Activated T-cell treated with anti-CD3 and anti-CD28 coated beads for 24 hours (primary cell): ENCODE results near the gene CACNB2.
A peak's percentile ranks its signal among the peaks of the same experiment; 100 is the strongest.

Source experiments
- DNase-seq: peaks from one replicate; pipeline ENCODE4 v3.0.0-alpha.2; 2020; ENCODE audit warnings: low read depth

The CACNB2 gene

DNA sequence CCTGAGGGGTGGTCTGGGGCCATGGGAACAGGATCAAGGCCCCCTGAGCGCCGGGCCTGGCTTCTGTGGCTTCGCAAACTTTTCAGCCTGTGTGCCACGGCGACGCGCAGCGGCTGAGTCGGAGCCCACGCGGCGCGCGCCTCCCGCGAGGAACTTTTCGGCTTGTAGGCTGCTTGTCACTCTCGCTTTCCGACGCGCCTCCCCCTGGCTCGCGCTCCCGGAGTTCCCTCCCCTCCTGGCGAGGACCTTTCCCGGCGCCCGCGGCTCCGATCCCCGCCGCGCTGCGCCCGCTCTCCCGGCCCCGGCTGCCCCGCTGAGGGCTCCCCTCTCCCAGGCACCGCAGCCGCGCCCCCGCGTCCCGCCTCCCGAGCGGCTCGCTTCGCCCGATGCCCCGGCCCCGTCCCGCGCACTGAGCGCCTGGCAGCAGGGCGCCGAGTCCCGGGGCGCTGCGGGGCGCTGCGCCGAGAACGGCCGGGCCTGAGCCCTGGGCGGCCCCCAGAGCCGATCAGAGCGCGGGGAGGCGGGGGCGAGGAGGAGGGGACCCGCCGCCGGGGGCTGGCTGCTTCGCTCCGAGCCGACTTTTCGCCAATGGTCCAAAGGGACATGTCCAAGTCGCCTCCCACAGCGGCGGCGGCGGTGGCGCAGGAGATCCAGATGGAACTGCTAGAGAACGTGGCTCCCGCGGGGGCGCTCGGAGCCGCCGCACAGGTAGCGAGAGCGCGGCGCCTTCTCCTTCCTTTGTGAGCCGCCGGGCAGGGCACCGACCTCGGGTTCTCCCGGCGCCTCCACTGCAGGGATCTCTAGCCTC lies at the start of gene CACNB2:
Gene CACNB2 (plus strand): TSS at position 276 of the 808 bp plus-strand sequence.
- no peak for DNase-seq

DNA sequence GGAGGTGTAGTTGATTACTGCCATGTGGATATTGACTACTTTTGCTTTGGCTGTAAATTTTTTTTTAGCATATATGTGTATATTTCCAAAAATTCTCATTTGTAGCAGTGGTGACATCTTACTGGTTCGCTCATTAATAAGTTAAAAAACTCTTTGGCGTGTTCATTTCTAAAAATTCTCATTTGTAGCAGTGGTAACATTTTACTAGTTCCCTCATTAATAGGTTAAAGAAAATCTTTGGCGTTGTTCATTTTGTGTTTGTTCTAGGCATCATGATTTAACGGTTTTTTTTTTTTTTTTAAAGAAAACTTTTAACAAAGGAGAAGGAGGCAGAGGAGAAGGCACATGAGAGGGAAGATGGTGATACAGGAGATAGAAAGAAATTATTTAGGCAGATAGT lies 45.9 kb upstream of the CACNB2 start:
- DNase-seq: no peak

DNA sequence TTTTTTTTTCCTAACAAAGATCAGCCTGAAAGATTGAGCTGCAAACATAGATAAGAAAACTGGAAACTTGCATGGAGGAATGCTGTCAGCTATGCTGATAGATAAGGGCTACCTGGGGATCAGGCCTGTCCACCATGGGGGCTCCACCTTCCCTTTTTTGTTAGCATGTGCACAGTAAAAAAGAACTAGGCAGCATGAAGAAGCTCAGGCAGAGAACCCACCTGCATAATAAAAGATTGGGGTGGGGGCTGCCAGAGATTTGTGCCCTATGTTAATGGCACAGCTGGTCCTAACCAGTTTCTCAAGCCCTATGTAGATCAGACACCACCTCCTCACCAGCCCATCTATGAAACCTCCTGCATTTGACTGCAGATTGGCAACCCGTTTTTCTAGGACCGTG lies 45.4 kb upstream of the CACNB2 start:
- no peak for DNase-seq

DNA sequence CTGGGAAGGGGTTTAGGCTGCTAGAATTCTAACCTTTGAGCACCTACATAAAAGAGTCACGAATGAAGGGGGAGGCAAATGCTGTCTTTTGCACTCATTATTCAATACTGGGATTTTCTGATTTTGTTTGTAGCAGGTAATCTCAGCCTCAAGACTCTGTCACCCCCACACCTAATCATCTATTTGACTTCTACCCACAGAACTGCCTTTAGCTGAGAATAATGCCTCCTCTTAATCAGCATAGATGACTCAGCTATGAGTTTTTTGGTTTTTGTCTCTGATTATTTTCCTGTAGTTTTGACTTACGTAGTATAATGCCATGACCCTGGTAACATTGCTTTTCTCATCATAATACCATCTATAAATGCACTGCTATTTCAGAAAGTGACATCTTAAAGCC lies 42.7 kb upstream of the CACNB2 start:
- no peak for DNase-seq

DNA sequence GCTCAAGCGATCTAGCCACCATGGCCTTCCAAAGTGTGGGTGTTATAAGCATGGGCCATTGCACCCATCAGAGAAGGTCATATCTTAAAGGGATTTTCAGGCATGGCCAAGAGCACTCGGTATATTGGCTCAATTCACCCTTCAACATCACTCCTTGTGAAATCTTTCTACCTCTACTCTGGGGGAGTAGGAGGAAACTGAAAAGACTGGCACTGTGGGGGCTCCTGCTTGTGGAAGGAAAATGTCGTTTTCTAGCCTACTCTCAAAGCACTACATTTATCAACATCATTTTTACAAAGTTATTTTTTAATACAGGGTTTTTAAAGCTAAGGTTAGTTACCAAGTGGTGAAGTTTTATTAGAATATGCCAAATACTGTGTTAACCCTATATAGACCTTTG lies 42.0 kb upstream of the CACNB2 start:
- DNase-seq: no peak

DNA sequence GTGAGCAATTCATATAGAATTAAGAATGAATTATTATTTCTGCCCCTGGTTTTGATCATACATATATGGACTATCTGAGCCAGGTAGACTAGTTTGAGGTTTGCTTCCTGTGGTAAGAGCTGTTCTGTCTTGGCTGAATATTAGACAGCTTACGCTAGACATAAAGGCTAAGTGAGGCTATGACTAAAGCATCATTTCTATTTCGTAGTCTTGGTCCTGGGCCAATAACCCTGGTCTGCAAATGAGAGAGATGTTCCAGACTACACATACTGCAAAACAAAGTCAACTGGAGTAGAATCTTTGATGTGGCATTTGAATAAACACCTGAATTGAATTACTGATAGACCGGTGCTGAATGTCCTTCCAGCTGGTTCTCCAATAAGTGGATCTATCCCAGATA lies 40.8 kb upstream of the CACNB2 start:
- DNase-seq: no peak

DNA sequence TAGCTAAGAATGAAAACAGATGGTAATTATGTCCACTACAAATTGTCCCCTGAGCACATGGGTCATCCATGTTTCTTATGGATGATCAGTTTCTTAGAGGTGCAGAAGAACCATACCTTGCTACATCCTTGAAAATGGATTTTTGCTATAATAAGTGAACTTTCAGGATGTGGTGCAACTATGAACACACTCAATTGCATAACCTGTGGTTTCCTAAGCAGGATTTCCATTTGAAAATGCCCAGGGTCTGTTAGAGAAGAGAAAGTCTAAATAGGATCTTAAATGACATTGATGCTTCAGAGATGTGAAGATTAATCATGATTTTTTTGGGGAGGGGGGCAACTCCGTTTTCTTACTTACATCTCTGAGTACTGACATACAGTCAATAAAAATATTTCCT lies 39.6 kb upstream of the CACNB2 start:
- DNase-seq: no peak

DNA sequence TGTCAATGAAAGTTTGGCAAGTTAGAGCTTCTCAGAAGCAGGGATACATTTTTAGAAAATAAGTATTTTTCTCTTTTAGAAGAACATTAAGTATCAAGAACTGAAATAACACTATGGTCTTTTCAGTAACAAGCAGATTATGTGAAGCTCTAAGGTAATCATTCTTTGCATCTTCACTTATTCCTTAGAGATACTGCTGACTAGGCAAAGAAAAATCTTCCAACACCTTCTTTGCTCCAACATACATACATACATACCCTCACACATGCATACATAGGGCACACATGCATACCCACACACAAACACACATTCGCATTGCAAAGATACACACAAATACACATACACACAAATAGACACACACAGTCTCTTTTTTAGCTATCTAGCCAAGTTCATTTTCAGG lies 37.8 kb upstream of the CACNB2 start:
- DNase-seq: no peak

DNA sequence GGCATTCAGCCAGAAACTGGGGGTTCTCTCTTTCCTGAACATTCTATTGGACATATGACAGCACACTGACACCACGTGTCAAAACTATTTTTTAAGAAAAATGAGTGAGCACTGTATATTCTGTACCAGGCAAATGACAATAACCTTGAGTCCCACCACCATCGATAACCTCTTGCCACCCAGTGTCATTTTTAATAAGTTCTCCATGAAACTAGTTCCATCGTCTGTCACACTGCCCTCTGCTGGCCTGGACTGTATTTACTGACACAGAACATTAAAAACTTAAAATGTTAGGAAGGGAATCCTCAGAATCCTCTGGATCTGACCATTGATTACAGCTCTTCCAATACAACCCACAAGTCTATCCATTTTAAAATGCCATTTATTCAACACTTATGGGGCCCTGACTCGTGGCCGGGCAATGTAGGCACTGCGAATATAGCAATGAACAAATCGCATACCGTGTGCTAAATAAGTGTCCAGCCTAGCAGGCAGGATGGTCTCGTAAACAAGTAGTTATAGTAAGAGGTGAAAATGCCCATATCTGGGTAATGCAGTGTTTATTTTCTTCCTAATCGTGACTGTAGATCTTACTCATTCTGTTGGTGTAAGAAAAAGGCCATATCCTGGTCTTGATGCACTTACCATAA lies 35.9 kb upstream of the CACNB2 start:
- peak; percentile 24 for DNase-seq

DNA sequence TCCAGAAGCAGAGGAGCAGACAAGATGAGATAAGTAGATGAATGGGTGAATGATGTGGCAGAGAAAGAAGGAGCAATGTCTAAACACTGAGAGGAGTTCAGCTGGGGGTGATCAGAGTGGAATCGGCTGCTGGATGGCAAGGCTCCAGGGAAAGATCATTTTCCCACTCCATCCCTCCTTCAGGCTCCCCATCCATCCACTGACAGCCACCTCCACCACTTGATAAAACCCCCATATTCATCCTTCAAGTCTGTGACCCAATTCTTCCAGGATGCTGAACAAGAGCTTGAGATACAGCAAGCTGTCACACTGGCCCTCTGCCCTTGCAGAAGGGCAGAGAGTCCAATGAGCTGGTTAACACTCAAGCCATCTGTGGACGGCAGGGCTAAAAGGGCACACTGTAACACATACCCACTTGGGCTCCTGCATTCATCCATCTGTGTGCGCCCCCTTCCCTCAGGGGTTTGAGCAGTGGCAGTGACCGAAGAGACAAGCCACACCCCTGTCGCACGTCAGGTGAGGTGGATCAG lies 30.8 kb upstream of the CACNB2 start:
- no peak for DNase-seq

DNA sequence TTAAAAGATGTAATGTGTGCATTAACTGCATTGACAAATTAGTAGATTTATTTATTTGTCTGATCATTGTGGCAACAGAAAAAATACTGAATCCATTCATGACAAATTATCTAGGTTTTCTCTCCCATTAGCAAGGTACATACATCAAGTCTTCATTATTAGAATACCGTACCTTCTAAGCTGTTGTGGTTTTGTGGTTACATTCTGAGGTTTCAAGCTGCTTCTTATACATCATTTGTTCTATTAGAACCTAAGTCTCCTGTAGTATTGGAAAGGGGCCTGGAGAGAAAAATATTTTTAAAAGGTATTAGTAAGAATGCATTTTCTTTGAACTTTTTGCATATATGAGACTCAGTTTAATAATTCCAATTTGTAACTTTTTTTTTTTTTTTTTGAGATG lies 26.3 kb upstream of the CACNB2 start:
- no peak for DNase-seq

DNA sequence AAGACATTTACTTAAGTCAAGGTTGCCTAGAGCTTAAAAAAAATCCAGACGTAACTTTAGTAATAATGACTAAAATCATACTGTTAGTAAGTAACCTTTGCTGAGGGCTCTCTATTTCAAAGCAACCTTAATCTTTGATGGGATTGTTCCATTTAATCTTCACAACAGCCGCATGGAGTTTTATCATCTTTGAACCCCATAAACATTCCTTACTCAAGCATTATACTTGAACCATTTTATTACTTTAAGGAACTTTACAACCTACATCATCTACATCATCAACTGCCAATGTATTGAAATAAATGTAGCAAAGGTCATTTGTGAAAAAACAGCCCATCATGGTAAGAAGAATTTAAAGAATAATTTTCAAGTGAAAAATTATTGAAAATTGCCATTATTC lies 22.9 kb upstream of the CACNB2 start:
- DNase-seq: no peak

DNA sequence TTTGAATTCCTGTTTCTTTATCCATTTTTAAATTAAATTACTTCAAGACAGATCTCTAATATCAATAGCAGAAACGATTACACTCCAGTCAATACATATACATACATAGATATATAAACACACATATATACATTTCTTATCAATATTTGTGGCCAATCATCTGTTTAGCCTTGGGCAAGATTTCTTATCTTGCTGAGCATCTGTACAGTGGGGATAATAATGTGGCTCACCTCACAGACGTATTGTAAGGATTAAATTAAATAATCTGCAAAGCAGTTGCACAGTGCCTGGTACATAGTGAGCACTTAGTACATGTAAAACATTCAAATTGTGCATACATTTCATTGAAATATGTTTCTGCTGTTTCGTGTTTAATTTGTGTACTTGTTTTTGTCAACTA lies 17.5 kb upstream of the CACNB2 start:
- no peak for DNase-seq

DNA sequence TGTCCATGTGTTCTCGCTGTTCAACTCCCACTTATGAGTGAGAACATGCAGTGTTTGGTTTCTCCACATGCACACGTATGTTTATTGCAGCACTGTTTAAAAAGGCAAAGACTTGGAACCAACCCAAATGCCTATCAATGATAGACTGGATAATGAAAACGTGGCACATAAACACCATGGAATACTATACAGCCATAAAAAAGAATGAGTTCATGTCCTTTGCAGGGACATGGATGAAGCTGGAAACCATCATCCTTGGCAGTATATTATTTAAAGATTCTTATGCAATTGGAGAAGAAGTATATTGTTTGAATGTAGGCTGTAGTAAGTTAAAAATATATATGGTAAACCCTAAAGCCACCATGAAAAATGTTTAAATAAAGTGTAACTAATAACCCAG lies 7.2 kb upstream of the CACNB2 start:
- no peak for DNase-seq

DNA sequence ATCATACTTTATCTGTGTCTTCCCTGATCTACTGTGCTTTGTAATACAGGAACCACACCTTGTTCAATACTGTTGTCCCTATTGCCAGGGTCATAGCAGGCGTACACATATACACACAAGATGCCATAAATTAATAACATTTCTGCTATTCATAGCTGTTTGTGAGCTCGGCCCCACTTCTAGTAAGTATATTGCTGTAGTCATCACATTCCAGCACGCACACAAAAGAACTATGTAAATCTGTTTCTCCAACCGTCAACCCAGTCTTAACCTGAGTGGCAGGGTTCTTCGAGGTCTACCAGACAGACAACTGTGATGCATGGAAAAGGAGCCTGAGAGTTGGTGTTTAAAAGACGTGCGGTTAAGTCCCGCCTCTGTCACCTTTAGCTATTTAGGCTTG lies 5.7 kb upstream of the CACNB2 start:
- no peak for DNase-seq

DNA sequence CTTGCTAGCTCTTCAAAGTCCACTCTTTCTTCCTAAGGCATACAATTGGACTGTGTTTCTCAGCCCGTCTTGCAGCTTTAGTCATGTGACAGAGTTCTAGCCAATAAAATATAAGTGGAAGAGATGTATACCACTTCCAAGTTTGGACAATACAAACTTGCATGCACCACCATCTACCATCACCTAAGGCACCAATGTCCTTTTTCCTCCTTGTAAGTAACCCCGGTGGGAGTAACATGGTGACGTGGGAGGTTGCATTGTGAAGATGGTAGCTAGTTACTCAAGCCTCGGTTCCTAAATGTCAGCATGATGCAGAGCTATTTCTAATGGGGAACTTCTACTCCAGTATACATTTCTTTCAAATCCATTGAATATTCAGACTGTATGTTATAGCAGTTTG lies 5.3 kb upstream of the CACNB2 start:
- no peak for DNase-seq

DNA sequence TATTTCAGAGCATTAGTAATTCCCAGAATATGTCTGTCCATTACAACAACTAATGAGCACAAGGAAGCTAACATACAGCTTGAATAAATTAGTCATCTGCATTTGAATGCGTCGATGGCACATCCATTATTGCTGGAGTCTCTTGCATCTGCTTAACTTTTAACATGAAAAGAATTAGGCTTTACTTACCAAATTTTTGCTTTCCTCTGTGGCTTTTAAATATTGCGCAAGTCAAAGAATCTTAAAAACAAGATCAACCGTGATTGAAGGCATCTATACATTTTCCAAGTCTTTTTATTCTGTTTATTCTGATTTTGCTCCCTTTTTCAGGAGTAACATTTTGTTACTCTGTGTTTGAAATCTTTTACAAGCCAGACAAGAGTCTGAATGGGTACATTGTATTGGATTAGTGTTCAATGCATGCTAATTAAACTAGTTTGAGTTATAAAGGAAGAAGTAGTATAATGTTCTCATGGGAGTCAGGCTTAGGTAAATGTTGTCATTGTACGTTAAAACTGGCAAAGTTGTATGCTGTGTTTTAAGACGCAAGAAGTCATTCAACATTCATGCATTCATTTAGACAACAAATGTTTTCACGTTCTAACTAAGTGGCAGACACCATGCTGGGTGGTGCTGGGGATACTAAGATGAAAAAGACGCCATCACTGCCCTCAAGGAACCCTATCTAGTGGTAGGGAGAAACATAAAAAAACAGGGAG lies 4.0 kb upstream of the CACNB2 start:
- DNase-seq: no peak

DNA sequence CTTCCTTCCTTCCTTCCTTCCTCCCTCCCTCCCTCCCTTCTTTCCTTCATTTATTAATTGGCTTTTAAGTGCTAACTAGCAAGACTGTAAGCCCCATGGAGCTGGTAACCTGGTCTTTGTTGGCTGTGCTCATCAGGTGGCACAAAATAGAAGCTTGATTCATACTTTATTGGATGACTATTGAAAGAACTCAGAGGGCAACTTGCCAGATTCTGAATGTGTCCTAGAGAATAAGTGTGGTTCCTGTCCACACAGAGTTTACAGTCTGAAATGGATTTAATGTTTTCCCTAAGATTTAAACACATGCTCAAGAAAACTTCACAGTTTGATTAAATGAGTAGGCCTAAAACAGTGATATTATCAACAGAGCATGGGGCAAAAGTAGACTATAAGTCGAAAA lies 3.1 kb upstream of the CACNB2 start:
- DNase-seq: no peak

DNA sequence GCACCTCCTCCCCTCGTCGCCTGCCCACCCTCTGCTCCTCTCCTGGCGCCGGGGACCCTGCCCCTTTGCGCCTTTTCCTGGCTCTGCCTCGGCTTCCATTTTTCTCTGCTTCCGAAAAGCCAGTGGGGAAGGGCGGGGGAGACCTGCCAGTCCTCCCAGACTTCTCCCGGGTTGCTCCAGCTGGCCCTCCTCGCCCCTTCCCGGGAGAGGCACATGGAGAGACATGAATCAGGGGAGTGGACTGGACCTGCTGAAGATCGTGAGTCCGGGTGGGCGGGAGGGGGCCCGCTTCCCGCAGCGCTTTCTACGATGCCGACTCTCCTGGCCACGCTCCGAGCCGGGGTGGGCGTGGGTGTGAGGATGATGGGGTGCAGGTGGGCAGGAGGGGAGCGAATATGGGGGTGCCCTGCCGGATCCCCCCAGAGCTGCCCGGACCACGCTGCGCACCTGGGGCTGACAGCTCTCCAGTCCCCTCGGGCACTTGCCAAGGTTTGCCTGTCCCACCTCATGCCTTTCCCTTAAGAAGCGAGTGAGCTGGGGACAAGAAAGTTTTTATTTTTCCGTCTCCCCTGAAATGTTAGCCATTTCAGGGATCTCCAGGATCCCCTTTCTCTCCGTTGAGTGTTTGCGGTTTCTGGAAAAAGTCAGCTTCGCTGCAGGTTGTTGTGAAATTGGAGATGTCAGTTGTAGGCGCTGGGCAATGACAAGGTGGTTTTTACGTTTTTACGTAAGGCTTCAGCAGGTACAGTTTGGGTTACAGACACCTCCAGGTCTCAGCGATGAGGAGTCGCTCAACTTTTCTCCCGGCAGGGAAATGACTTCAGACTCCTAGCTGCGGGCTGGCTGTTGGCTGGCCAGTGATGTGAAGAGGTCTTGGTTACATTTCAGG lies 977 bp downstream of the CACNB2 start:
- no peak for DNase-seq

DNA sequence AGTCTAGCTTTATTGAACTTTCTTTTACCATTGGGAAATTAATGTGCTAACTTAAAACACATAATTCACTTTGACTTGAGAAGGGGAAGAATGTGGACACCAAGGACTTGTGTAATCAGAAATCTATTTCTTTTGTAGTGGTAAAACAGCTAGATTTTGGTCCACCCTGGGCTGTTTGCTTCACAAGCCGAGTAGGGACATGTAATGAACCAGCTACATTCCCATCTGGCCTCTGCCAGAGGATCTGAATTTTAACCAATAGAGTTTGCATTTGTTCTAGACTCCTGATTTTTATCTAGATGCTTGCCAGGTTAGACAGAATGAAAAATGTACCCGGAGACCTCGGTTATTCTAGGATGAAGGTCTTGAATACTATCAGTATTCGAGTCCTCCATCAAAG lies 1.9 kb downstream of the CACNB2 start:
- DNase-seq: no peak

DNA sequence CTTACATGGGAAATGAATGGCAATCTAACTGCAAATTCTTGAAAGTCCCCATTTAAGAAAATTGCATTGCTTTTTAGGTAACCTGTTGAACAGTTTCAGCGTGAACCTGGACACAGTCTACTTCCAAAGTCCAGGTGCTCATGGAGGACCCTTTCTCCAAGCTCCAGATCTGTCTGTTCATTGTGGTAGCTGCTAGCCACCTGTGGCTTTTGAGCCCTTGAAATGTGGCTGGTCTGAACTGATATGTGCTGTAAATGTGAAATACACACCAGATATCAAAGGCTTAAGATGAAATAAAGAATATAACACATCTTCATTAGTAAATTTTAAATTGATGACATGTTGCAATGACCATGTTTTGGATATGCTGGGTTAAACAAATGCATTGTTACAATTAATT lies 4.2 kb downstream of the CACNB2 start:
- DNase-seq: no peak

DNA sequence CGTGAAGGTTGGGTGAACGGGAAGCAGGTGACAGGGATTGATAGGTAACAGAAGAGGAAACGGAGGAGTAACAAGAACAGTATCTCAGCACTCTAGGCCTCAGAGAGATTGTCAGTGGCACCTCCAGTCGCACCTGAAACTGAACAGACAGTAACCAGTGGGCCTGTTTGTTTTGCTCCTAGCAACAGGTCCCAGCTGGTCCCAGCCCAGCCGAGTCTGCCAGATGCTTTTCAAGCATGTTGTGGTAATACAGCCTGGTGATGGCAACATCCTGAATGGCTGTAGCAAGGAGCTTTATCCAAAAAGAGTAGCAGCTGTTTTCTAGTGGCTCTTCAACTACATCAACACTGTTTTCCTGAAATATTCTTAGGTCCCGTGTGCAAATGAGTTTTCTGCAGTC lies 4.7 kb downstream of the CACNB2 start:
- DNase-seq: no peak
